Testis (tissue), 3 donors: ENCODE measurements around the gene ZNF438. TPM values are rescaled to one million over a fixed set of nuclear protein-coding genes. Genes with fewer than 3 reads are reported as not detected.

Experiments used
- DNase-seq: peaks from one replicate; pipeline ENCODE4 v3.0.0-alpha.2; 2019
- H3K27ac ChIP-seq, 2 donors: fragments of 200-600 bp; sonication (generic); one replicate each; pipeline ENCODE4 v1.5.1; 2019
- H3K27me3 ChIP-seq: fragments of 200-600 bp; sonication (generic); one replicate; pipeline ENCODE4 v1.5.1; 2019
- H3K36me3 ChIP-seq: fragments of 200-600 bp; sonication (generic); one replicate; pipeline ENCODE4 v1.5.1; 2017; ENCODE audit warnings: low read depth; ENCODE audit errors: missing control alignments
- H3K4me1 ChIP-seq: fragments of 200-600 bp; sonication (generic); one replicate; pipeline ENCODE4 v1.5.1; 2019
- H3K4me3 ChIP-seq, 2 donors: fragments of 200-600 bp; sonication (generic); one replicate each; pipeline ENCODE4 v1.5.1; 2017 to 2019
- H3K9me3 ChIP-seq: fragments of 200-600 bp; sonication (generic); one replicate; pipeline ENCODE4 v1.5.1; 2017
- CTCF ChIP-seq, 3 experiments: fragments of 450-650 bp in 2 of 3; fragments of 200-600 bp in 1 of 3; sonication (generic) in 1 of 3; IDR thresholded peaks; one replicate each; pipeline ENCODE4 v1.5.1; 2016 to 2019; ENCODE audit warnings: antibody characterized with exemption in 3 of 3, mild to moderate bottlenecking in 2 of 3, moderate library complexity in 1 of 3
- POLR2A ChIP-seq: fragments of 450-650 bp; IDR thresholded peaks from one replicate; pipeline ENCODE4 v1.6.1; 2017; ENCODE audit warnings: antibody characterized with exemption, mild to moderate bottlenecking, moderate library complexity
- WGBS, 2 donors: methylation state at CpG; one replicate each; pipeline ENCODE4 v1.1.5; 2018; 5-methylcytosine and 5-hydroxymethylcytosine counted together
- intact Hi-C: fragments of 100-400 bp; cut with DNase I; formaldehyde crosslinking; loops from one replicate; pipeline ENCODE4 v1.15.1; 2023; ENCODE audit warnings: low total_unique reads
- polyA plus RNA-seq: library from polyadenylated mRNA; stranded (reverse); fragments of 350-450 nt; fragmentation: Illumina TruSeq; extraction: RNeasy Lipid Tissue Mini Kit (QIAGEN cat#74804); gene quantifications from one replicate; pipeline ENCODE4 v1.2.3, GENCODE V29; 2014; ENCODE audit warnings: low read depth, low replicate concordance; ENCODE audit not compliant: insufficient read depth
- total RNA-seq, 2 donors: library from RNA; depleted of rRNA; stranded (reverse); fragments of >200 nt; gene quantifications; one replicate each; pipeline ENCODE4 v1.2.3, GENCODE V29; 2016

ZNF438 gene
- total and polyA plus RNA-seq, 3 donors from 2014 or later, result 15.3 to 17.8 (median 16.2) TPM

GRCh38 chr10:31071232-31072005 lies 39.8 kb upstream of the ZNF438 start:
- Histone ChIP-seq H3K4me1 (peaks cover 12% of the 10 kb centered on the region), H3K4me3 (no peak overlapping the region), H3K27me3 (no peaks in the 10 kb centered on the region), H3K27ac (no peak overlapping the region), H3K36me3 (no peaks in the 10 kb centered on the region), H3K9me3 (no peaks in the 10 kb centered on the region)
- DNase-seq, result no peak
- 79 to 81% methylated on average over 6 of the region's 6 CpGs for WGBS, 2 donors
- intact Hi-C loops, result no loop called here
- TF ChIP-seq POLR2A (no peak), CTCF (IDR thresholded peaks at IDR 0.05) (no peak)

- Histone ChIP-seq H3K36me3 (no peaks in the 10 kb centered on the region), H3K4me3 (no peak overlapping the region), H3K9me3 (no peaks in the 10 kb centered on the region), H3K27me3 (no peaks in the 10 kb centered on the region), H3K27ac (no peak overlapping the region), H3K4me1 (peaks cover 12% of the 10 kb centered on the region)
- intact Hi-C loops, result no loop called here
- TF ChIP-seq CTCF (IDR thresholded peaks at IDR 0.05), result no peak
- TF ChIP-seq POLR2A, result no peak
- 88 to 97% methylated on average over 2 of the region's 2 CpGs for WGBS, 2 donors
- no peak for DNase-seq
Measured at GRCh38 chr10:31070691-31071090, 39.0 kb upstream of the ZNF438 start.

- H3K9me3 ChIP-seq, result no peaks in the 10 kb centered on the region
- WGBS, 2 donors, result 51 to 68% methylated on average over 4 of the region's 4 CpGs
- no peaks in the 10 kb centered on the region for H3K27me3 ChIP-seq
- H3K27ac ChIP-seq, result no peak overlapping the region
- no peak for DNase-seq
- H3K4me1 ChIP-seq, result peaks cover 12% of the 10 kb centered on the region
- intact Hi-C loops, result no loop called here
- no peak overlapping the region for H3K4me3 ChIP-seq
- TF ChIP-seq CTCF (IDR thresholded peaks at IDR 0.05), result no peak
- TF ChIP-seq POLR2A, result no peak
- no peaks in the 10 kb centered on the region for H3K36me3 ChIP-seq
Measured at GRCh38 chr10:31070025-31070424, 38.4 kb upstream of the ZNF438 start.

GRCh38 chr10:31069411-31069810 lies 37.7 kb upstream of the ZNF438 start:
- DNase-seq, result no peak
- H3K9me3 ChIP-seq, result no peaks in the 10 kb centered on the region
- H3K27ac ChIP-seq, result no peak overlapping the region
- 57 to 79% methylated on average over 3 of the region's 3 CpGs for WGBS, 2 donors
- no peaks in the 10 kb centered on the region for H3K36me3 ChIP-seq
- H3K4me1 ChIP-seq, result peaks cover 13% of the 10 kb centered on the region
- H3K27me3 ChIP-seq, result no peaks in the 10 kb centered on the region
- no peak for TF ChIP-seq CTCF (IDR thresholded peaks at IDR 0.05)
- no peak for TF ChIP-seq POLR2A
- intact Hi-C loops, result no loop called here
- no peak overlapping the region for H3K4me3 ChIP-seq

GRCh38 chr10:31064348-31064747 lies 32.7 kb upstream of the ZNF438 start:
- peak; percentile 33 for DNase-seq
- intact Hi-C loops, result no loop called here
- H3K27ac ChIP-seq, result peak overlapping the region in 1 of 2 donors; percentile 56
- H3K4me1 ChIP-seq, result peaks cover 6% of the 10 kb centered on the region
- no peaks in the 10 kb centered on the region for H3K9me3 ChIP-seq
- no peak overlapping the region for H3K4me3 ChIP-seq
- H3K36me3 ChIP-seq, result no peaks in the 10 kb centered on the region
- TF ChIP-seq POLR2A (no peak), CTCF (IDR thresholded peaks at IDR 0.05) (no peak)
- no peaks in the 10 kb centered on the region for H3K27me3 ChIP-seq
- 49 to 52% methylated on average over 2 of the region's 2 CpGs for WGBS, 2 donors
